GM13977 (cell line): ENCODE data around the gene LPAR1.

Source experiments
- DNase-seq: peaks from one replicate; pipeline ENCODE4 v3.0.0; 2012; ENCODE audit warnings: low spot score
- CTCF ChIP-seq: IDR thresholded peaks from 2 replicates; pipeline ENCODE4 v1.5.1; 2012; ENCODE audit warnings: mild to moderate bottlenecking, control low read depth; ENCODE audit not compliant: insufficient read depth; ENCODE audit errors: extremely low read depth, missing control alignments
- in situ Hi-C: fragments of 300-500 bp; cut with MboI; formaldehyde crosslinking; loops from one replicate; pipeline ENCODE4 v1.12.0; 2022; ENCODE audit warnings: low sequenced_read_pairs, low pct_unique_long_range_greater_than_20kb, mixed read lengths, inconsistent platforms; ENCODE audit not compliant: unreplicated experiment

Gene LPAR1

GRCh38 chr9:111040494-111040893 is 2.2 kb upstream of the LPAR1 start:
- in situ Hi-C loops: no loop called here
- DNase-seq: no peak
- no peak for TF ChIP-seq CTCF

- DNase-seq: no peak
- TF ChIP-seq CTCF: no peak
- in situ Hi-C loops: no loop called here
Measured at GRCh38 chr9:111039231-111039906, 1.1 kb upstream of the LPAR1 start.

DNA sequence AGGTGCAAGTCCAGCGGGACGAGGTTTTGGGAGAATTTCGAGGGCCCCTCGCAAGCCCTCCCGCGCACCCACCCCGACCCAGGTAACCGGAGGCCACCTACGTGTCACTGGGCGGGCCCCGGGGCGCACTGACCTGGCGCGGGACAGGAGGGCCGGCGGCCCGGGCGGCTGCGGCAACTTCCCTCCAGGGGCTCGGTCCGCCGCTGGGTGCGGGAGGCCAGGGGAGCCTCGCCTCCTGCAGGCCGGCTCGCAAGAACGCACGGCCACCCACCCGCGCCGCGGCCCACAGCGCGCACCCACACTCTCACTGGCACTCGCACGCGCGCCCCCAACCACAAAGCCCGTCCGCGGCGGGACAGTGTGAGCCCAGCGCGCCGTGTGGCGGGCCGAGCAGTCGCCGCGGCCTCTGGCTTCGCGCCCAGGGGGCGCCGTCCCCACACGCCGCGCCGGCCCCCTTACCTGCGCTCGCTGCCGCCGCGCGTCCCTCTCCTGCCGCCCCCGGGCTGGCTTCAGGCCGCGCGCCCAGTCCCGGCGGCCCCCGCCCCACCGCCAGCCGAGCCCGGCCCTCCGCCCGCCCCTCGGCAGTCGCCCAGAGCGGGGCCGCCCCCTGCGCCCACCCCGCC is 451 bp downstream of the LPAR1 start:
- peak; percentile 70 for DNase-seq
- in situ Hi-C loops: no loop called here
- peak; percentile 46 for TF ChIP-seq CTCF

DNA sequence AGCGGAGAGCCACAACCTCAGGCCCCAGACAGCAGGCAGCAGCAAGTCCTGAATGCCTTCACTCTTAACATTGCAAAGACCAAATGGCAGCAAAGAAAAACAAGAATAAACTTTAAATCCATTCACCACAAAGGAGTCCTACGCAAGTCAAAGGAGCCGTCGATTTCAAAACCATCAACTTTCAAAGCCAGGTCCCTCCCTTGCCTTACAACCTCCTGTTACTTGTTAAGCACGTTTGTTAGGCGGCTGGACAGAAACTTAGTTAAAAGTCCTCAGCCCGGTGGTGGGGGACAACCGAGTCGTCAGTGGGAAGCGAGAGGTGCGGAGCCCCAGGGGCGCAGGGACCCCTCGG is 938 bp downstream of the LPAR1 start:
- DNase-seq: no peak
- in situ Hi-C loops: no loop called here
- TF ChIP-seq CTCF: no peak

DNA sequence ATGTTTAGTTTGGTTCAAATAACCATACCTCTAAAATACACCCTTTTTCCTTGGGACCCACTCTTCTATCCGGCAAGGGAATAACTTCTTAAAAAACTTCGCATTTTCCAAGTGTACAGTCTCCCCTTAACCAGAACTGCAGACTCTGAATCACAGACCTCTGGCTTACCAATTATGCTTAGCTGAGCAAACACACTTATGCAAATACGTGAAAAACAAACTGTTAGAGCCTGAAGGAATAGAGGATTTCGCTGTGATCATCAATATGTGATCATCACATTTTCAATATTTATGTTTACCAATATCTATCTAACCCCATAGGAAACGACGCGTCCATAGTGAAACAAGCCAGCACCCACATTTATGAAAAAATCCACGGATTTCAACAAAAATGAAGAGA is 1.3 kb downstream of the LPAR1 start:
- DNase-seq: no peak
- no peak for TF ChIP-seq CTCF
- in situ Hi-C loops: no loop called here

GRCh38 chr9:111036429-111036789 is 1.9 kb downstream of the LPAR1 start:
- peak; percentile 24 for TF ChIP-seq CTCF
- in situ Hi-C loops: no loop called here

More at GRCh38 chr9:111036429-111036789, 1.9 kb downstream of the LPAR1 start:
- no peak for DNase-seq
